ENCODE measurements around the gene TYW1.
"Not testable (repeated sequence)": the region's sequence is repeated elsewhere in the genome, so short reads cannot be mapped to it uniquely, and the experiment has no call there.

- TF ChIP-seq CTCF (conservative IDR thresholded peaks at IDR 0.05; ENCODE audit: low read depth, low read length); EZH2 (IDR thresholded peaks at IDR 0.05; ENCODE audit: borderline replicate concordance, low read depth, low read length, poor library complexity, severe bottlenecking): not testable (repeated sequence)
These were observed 134.1 kb downstream of the TYW1 start for GRCh38 chr7:67130766-67131165.
